ENCODE measurements around the gene SLC25A53.
"Not testable (repeated sequence)": the region's sequence is repeated elsewhere in the genome, so short reads cannot be mapped to it uniquely, and the experiment has no call there.

GRCh38 chrX:104062636-104063035, 94.2 kb downstream of the SLC25A53 start:
- not testable (repeated sequence) for TF ChIP-seq BHLHE40 (IDR thresholded peaks at IDR 0.05; ENCODE audit: borderline replicate concordance); NFRKB (IDR thresholded peaks at IDR 0.05); ELF4 (IDR thresholded peaks at IDR 0.05); TARDBP (IDR thresholded peaks at IDR 0.05); ARNT (IDR thresholded peaks at IDR 0.05); HDGF (IDR thresholded peaks at IDR 0.05; ENCODE audit: borderline replicate concordance); SUZ12 (IDR thresholded peaks at IDR 0.05); SP1 (IDR thresholded peaks at IDR 0.05); FOXK2 (IDR thresholded peaks at IDR 0.05)

Measured in HEK293T (cell line).